ENCODE measurements around the gene GPR152. TPM values are rescaled to one million over a fixed set of nuclear protein-coding genes. Genes with fewer than 3 reads are reported as not detected.

The GPR152 gene
- total and polyA plus RNA-seq, 2 donors (not counting 3 experiments of a cell fraction or from before 2014, with no cell fraction given), result not detected

DNA sequence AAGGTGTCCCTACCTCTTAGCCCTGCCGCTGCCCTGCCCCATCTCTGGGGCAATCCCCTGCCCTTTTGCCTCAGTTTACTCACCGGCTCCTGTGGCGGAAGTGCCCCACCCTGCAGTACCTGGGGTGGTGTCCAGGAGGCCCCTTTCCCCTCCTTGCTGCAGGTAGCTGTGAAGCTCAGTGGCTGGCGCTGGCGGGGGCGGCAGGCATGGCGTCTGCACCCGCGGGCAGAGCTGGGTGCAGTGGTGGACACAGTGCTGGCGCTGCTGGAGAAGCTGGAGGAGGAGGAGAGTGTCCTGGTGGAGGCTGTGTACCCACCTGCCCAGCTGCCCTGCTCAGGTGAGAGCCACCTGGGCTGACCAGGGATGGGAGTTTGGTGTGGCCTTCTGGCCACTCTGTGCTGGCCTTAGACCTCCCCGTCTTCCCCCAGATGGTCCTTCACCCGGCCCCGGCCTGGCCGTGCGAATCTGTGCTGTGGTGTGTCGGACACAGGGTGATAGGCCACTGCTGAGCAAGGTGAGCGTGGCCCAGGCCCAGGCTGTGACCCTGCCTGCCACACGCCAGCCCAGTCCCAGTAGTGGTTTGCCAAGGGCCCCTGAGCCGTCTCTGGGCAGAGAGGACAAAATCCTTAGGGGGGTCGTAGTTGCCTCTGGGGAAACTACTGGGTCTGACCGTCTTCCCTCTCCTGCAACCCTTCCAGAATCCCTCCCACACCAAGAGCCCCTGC is 33.0 kb downstream of the GPR152 start:
- no peak for FAIRE-seq
- H4K20me1 ChIP-seq (replicated peaks; ENCODE audit: control insufficient read depth, extremely low read depth, insufficient read depth, low read length), result no peaks in the 10 kb centered on the region
- DNase-seq (ENCODE audit: low read depth, low spot score), result no peak
- H2AFZ ChIP-seq (ENCODE audit: low read depth, low read length), result no peak overlapping the region
- peaks cover 0 to 8% of the 10 kb centered on the region in 2 experiments for H3K27me3 ChIP-seq (ENCODE audit: control insufficient read depth in 2 of 2, insufficient read depth in 2 of 2, low read length in 2 of 2)
- no peak overlapping the region for H3K4me2 ChIP-seq (ENCODE audit: insufficient read depth, low read length)
- H3K79me2 ChIP-seq (ENCODE audit: control insufficient read depth, insufficient read depth, low read length), result no peaks in the 10 kb centered on the region
- H3K27ac ChIP-seq (ENCODE audit: insufficient read depth, low read depth, low read length), result no peak overlapping the region
- no peaks in the 10 kb centered on the region for H3K9me3 ChIP-seq (replicated peaks; ENCODE audit: control insufficient read depth, insufficient read depth, low read length)
- no peaks in the 10 kb centered on the region for H3K36me3 ChIP-seq (ENCODE audit: control insufficient read depth in 2 of 2, extremely low read depth in 1 of 2, insufficient read depth in 2 of 2, low read length in 2 of 2)
- TF ChIP-seq, protein P1, sequence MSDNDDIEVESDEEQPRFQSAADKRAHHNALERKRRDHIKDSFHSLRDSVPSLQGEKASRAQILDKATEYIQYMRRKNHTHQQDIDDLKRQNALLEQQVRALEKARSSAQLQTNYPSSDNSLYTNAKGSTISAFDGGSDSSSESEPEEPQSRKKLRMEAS (IDR thresholded peaks at IDR 0.05; ENCODE audit: insufficient read depth, insufficient read length), result no peak
- no peak for TF ChIP-seq POLR2A (IDR thresholded peaks at IDR 0.05; ENCODE audit: low read depth, low read length)
- no peak overlapping the region for H3K4me3 ChIP-seq (replicated peaks in 1 of 3; ENCODE audit: insufficient read depth in 1 of 3, low read depth in 1 of 3, low read length in 3 of 3)
- CTCF ChIA-PET, result interaction anchor here (1.5 to 2.7 kb wide), 3 partner anchors 15 to 18 kb away, joined by 6 to 19 read pairs (median 12); partner anchors contain the start of genes PPP1CA and TBC1D10C
- POLR2A ChIA-PET, result no interaction called here
- H3K9ac ChIP-seq (replicated peaks; ENCODE audit: extremely low read depth, insufficient read depth, low read length), result no peak overlapping the region
- dilution Hi-C loops (cut with MboI; ENCODE audit: extremely low pct_ligation_motif_present, low sequenced_read_pairs) (no loop called here), intact Hi-C loops (cut with micrococcal nuclease) (loop anchor here (2.0 kb wide), 1 partner anchor 45 kb away; no protein-coding TSS in a partner anchor)
- no peaks in the 10 kb centered on the region for H3K9me1 ChIP-seq (replicated peaks; ENCODE audit: control insufficient read depth, extremely low read depth, insufficient read depth, low read length)
- H3K4me1 ChIP-seq (ENCODE audit: control insufficient read depth, extremely low read depth, insufficient read depth, low read length), result peaks cover 4% of the 10 kb centered on the region
- no TSS peak for BruUV-seq (replicated peaks)

DNA sequence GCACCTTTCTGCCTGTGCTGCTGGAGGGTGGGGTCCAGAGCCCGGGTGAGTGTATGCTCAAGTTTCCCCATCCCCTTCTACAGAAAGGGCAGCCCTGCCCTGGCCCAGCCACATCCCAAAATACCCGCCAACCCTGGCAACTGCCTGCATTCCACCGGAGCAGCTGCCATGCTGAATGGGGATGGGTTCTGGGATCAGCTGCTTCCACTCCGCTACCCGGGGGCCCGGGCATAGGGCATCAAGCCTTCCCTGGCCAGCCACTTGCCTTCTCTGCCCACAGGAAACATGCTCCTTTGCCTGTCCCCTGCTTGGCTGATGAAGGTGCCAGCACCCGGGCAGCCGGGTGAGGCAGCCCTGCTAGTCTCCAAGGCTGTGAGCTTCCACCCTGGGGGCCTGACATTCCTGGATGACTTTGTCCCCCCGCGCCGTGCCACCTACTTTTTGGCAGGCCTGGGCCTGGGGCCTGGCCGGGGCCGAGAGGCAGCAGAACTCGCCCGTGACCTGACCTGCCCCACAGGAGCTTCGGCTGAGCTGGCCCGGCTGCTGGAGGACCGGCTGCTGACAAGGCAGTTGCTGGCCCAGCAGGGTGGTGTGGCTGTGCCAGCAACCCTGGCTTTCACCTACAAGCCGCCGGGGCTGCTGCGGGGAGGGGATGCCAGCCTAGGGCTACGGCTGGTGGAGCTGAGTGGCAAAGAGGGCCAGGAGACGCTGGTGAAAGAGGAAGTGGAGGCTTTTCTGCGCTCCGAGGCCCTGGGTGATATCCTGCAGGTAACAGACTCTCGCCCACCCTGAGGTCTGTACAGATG is 33.9 kb downstream of the GPR152 start:
- Histone ChIP-seq H3K79me2 (ENCODE audit: control insufficient read depth, insufficient read depth, low read length) (no peaks in the 10 kb centered on the region), H3K4me3 (replicated peaks in 1 of 3; ENCODE audit: insufficient read depth in 1 of 3, low read depth in 1 of 3, low read length in 3 of 3) (no peak overlapping the region), H4K20me1 (replicated peaks; ENCODE audit: control insufficient read depth, extremely low read depth, insufficient read depth, low read length) (no peaks in the 10 kb centered on the region), H3K9me3 (replicated peaks; ENCODE audit: control insufficient read depth, insufficient read depth, low read length) (no peaks in the 10 kb centered on the region), H3K27me3 (ENCODE audit: control insufficient read depth in 2 of 2, insufficient read depth in 2 of 2, low read length in 2 of 2) (peaks cover 0 to 8% of the 10 kb centered on the region in 2 experiments), H3K4me1 (ENCODE audit: control insufficient read depth, extremely low read depth, insufficient read depth, low read length) (peaks cover 4% of the 10 kb centered on the region), H3K4me2 (ENCODE audit: insufficient read depth, low read length) (no peak overlapping the region), H3K9me1 (replicated peaks; ENCODE audit: control insufficient read depth, extremely low read depth, insufficient read depth, low read length) (no peaks in the 10 kb centered on the region), H2AFZ (ENCODE audit: low read depth, low read length) (no peak overlapping the region), H3K36me3 (ENCODE audit: control insufficient read depth in 2 of 2, extremely low read depth in 1 of 2, insufficient read depth in 2 of 2, low read length in 2 of 2) (no peaks in the 10 kb centered on the region), H3K27ac (ENCODE audit: insufficient read depth, low read depth, low read length) (no peak overlapping the region), H3K9ac (replicated peaks; ENCODE audit: extremely low read depth, insufficient read depth, low read length) (no peak overlapping the region)
- ChIA-PET CTCF (interaction anchor here (0.8 to 1.5 kb wide), 4 partner anchors 11 to 29 kb away, joined by 3 to 12 read pairs (median 5); partner anchors contain the start of genes PPP1CA and TBC1D10C), POLR2A (no interaction called here)
- no peak for TF ChIP-seq POLR2A (IDR thresholded peaks at IDR 0.05; ENCODE audit: low read depth, low read length)
- no peak for TF ChIP-seq EZH2 (IDR thresholded peaks at IDR 0.05; ENCODE audit: borderline replicate concordance, low read depth, low read length, severe bottlenecking)
- TF ChIP-seq, protein P1 (IDR thresholded peaks at IDR 0.05; ENCODE audit: insufficient read depth, insufficient read length), result no peak
- no peak for TF ChIP-seq POLR2AphosphoS5 (IDR thresholded peaks at IDR 0.05; ENCODE audit: insufficient read depth, low read depth, low read length)
- TF ChIP-seq, protein P2, sequence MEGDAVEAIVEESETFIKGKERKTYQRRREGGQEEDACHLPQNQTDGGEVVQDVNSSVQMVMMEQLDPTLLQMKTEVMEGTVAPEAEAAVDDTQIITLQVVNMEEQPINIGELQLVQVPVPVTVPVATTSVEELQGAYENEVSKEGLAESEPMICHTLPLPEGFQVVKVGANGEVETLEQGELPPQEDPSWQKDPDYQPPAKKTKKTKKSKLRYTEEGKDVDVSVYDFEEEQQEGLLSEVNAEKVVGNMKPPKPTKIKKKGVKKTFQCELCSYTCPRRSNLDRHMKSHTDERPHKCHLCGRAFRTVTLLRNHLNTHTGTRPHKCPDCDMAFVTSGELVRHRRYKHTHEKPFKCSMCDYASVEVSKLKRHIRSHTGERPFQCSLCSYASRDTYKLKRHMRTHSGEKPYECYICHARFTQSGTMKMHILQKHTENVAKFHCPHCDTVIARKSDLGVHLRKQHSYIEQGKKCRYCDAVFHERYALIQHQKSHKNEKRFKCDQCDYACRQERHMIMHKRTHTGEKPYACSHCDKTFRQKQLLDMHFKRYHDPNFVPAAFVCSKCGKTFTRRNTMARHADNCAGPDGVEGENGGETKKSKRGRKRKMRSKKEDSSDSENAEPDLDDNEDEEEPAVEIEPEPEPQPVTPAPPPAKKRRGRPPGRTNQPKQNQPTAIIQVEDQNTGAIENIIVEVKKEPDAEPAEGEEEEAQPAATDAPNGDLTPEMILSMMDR (IDR thresholded peaks at IDR 0.05; ENCODE audit: extremely low read depth in 1 of 2, insufficient read depth in 1 of 2, low read depth in 1 of 2, low read length in 2 of 2), result no peak
- no peak for FAIRE-seq
- DNase-seq (ENCODE audit: low read depth, low spot score), result no peak
- intact Hi-C loops (cut with micrococcal nuclease), result no loop called here
- dilution Hi-C loops (cut with MboI; ENCODE audit: extremely low pct_ligation_motif_present, low sequenced_read_pairs), result no loop called here
- BruUV-seq (replicated peaks), result no TSS peak

Measured in endothelial cell of umbilical vein (primary cell).